Measurements from ENCODE around the gene GOLIM4. TPM values are rescaled to one million over a fixed set of nuclear protein-coding genes. Genes with fewer than 3 reads are reported as not detected.

GOLIM4 gene
- total and polyA plus RNA-seq, 12 donors: 6.5 to 25.2 (median 17.0) TPM

GRCh38 chr3:168093229-168093628, 2.5 kb downstream of the GOLIM4 start:
- no peak overlapping the region for H3K27ac ChIP-seq
- H3K36me3 ChIP-seq (replicated peaks in 1 of 2): no peaks in the 10 kb centered on the region
- intact Hi-C loops (cut with DNase I): loop anchor here in 1 of 2 donors (10.0 kb wide), 1 partner anchor 48 kb away; no protein-coding TSS in a partner anchor
- no peak overlapping the region for H3K4me3 ChIP-seq
- H3K4me1 ChIP-seq (replicated peaks in 1 of 2): peaks cover 5 to 28% of the 10 kb centered on the region in 2 donors
- 81 to 97% (median 85%) methylated on average over 2 of the region's 2 CpGs for WGBS, 4 donors
- no peaks in the 10 kb centered on the region for H3K27me3 ChIP-seq
- H3K9me3 ChIP-seq (replicated peaks in 1 of 3): no peaks in the 10 kb centered on the region
- no peak for DNase-seq
- no peak for TF ChIP-seq CTCF (IDR thresholded peaks at IDR 0.05)
- TF ChIP-seq POLR2A (IDR thresholded peaks at IDR 0.05): no peak

GRCh38 chr3:168091941-168092340, 3.8 kb downstream of the GOLIM4 start:
- no peaks in the 10 kb centered on the region for H3K9me3 ChIP-seq (replicated peaks in 1 of 3)

GRCh38 chr3:168091302-168091858, 4.3 kb downstream of the GOLIM4 start:
- no peak overlapping the region for H3K4me3 ChIP-seq

More at GRCh38 chr3:168091941-168092340, 3.8 kb downstream of the GOLIM4 start:
- Histone ChIP-seq H3K27ac (no peak overlapping the region), H3K4me3 (no peak overlapping the region), H3K36me3 (replicated peaks in 1 of 2) (no peaks in the 10 kb centered on the region), H3K4me1 (replicated peaks in 1 of 2) (peaks cover 9 to 30% of the 10 kb centered on the region in 2 donors), H3K27me3 (no peaks in the 10 kb centered on the region)
- TF ChIP-seq CTCF (IDR thresholded peaks at IDR 0.05): no peak
- no peak for TF ChIP-seq POLR2A (IDR thresholded peaks at IDR 0.05)
- DNase-seq: no peak
- intact Hi-C loops (cut with DNase I): loop anchor here in 1 of 2 donors (10.0 kb wide), 1 partner anchor 47 kb away; no protein-coding TSS in a partner anchor

More at GRCh38 chr3:168091302-168091858, 4.3 kb downstream of the GOLIM4 start:
- 79 to 86% (median 84%) methylated on average over 3 of the region's 3 CpGs for WGBS, 4 donors
- H3K27me3 ChIP-seq: no peaks in the 10 kb centered on the region
- H3K36me3 ChIP-seq (replicated peaks in 1 of 2): no peaks in the 10 kb centered on the region
- H3K27ac ChIP-seq: no peak overlapping the region
- no peaks in the 10 kb centered on the region for H3K9me3 ChIP-seq (replicated peaks in 1 of 3)
- intact Hi-C loops (cut with DNase I): loop anchor here in 1 of 2 donors (10.0 kb wide), 1 partner anchor 47 kb away; no protein-coding TSS in a partner anchor
- peaks cover 9 to 32% of the 10 kb centered on the region in 2 donors for H3K4me1 ChIP-seq (replicated peaks in 1 of 2)
- TF ChIP-seq CTCF (IDR thresholded peaks at IDR 0.05) (no peak), POLR2A (IDR thresholded peaks at IDR 0.05) (no peak)
- no peak for DNase-seq
